Stimulated activated CD4-positive, alpha-beta T cell treated with anti-CD3 and anti-CD28 coated beads, TNF-alpha, amount 100 ng/mL, for 4 hours (primary cell): ENCODE results near the gene IL32.

Experiments used
- DNase-seq, 3 experiments: peaks; one replicate each; pipeline ENCODE4 v3.0.0-alpha.2; 2020; ENCODE audit warnings: low read depth in 3 of 3

Gene IL32, protein sequence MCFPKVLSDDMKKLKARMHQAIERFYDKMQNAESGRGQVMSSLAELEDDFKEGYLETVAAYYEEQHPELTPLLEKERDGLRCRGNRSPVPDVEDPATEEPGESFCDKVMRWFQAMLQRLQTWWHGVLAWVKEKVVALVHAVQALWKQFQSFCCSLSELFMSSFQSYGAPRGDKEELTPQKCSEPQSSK

DNA sequence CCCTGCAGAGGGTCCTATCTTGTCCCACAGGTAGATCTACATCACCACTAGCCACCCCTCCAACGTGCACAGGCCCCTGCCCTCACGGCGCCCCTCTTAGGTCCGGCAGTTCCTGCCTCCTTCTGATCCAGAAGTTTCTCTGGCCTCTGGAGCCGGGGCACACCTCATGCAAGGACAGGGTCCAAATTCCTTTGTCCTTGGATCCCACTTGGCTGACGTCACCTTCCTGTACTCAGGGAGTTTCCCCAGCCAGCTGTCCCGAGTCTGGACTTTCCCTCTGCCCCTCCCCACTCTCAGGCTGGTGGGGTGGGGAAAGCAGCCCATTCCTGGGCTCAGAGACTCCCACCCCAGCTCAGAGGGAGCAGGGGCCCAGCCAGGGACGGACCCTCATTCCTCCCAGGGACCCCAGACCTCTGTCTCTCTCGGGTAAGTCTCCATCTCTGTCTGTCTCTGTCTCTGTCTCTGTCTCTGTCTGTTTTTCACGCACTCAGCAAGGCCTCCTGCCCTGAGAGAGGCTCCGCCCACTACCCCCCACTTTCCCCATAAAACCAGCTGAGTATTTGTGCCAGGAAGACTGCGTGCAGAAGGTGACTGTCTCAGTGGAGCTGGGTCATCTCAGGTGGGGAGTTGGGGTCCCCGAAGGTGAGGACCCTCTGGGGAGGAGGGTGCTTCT lies at the start of gene IL32:
Gene IL32, plus strand, starts transcription at position 572 of the 673 bp plus-strand sequence. CDS start 172 bp downstream, outside the sequence.
- peak in 2 of 3 experiments; percentile 54 to 66 for DNase-seq

DNA sequence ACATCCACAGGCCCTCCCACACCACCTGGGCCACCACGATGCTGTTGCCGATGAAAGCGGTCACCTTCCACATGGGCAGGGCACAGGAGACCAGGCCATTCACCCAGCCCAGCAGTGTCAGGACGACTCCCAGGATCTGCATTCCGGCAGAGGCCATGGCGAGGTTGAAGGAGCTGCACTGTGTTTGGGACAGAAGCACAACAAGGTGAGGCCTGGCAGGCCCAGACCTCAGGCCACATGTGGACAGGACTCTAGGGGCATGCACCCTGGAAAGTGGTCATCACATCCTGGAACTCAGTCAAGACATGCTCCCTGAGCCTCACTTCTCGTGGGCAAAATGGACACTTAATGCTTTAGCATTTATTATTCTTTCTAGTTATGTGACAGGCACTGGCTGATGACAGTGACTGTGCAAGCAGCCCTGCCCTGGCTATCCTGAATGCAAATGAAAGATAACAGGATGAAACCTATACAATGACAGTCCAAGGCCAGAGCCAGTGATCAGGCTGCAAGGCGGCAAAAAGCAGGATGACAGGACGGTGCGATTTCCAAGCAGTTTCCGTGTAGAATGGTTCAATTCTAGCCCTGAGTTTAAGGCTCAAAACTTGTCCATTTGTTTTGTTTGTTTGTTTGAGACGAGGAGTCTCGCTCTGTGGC lies 49.4 kb upstream of the IL32 start:
- DNase-seq = no peak

DNA sequence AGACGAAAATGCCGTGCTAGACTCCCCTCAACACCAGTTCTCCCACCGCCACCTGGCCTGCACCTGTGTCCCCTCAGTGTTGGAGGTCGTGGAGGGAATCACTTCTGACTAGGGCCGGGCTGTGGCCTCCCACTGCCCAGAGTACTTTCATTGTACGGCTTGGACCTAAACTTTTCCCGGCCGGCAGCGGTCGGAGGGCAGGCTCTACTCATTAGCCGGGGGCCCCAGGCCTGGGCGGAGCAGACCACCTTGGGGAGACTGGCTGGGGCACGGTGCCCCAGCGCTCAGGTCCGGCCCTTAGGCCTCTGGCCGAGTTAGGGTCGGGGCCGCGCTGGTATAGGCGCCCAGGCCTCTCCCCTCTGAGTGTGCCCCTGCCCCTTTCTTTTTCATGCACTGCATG lies 48.1 kb upstream of the IL32 start:
- DNase-seq = no peak

GRCh38 chr16:3017794-3018506 lies 47.5 kb upstream of the IL32 start, which contains the start of gene CLDN6:
Gene CLDN6, minus strand, starts transcription at chr16:3018183. Its CDS starts 2,162 bp downstream, at chr16:3016021.
- DNase-seq = no peak

DNA sequence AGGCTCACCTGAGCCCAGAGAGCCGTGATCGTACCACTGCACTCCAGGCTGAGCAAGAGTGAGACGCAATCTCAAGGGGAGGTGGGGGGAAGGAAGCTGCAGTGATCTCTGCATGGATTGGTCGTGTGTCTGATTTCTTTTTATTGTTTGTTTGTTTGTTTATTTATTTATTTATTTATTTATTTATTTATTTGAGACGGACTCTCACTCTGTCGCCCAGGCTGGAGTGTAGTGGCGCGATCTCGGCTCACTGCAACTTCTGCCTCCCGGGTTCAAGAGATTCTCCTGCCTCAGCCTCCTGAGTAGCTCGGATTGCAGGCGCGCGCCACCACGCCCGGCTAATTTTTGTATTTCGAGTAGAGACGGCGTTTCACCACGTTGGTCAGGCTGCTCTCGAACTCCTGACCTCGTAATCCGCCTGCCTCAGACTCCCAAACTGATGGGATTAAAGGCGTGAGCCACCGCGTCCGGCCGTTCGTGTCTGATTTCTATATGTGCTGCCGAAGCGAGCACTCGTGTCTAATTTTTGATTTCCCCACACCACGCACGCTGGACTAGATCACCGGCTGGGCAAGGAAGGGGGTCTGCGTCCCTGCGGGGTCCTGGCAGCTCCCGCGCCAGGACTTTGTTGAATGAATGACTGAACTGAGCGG lies 45.7 kb upstream of the IL32 start:
- no peak for DNase-seq

- peak; percentile 39 to 47 (median 45) for DNase-seq
These were observed 45.2 kb upstream of the IL32 start, which contains the start of gene TNFRSF12A for GRCh38 chr16:3020247-3020603. Gene TNFRSF12A, plus strand, starts transcription at chr16:3020368. Its CDS starts 30 bp downstream, at chr16:3020398.

- peak; percentile 34 to 58 (median 57) for DNase-seq
These were observed 44.6 kb upstream of the IL32 start for GRCh38 chr16:3020604-3021448.

- peak; percentile 60 to 82 (median 81) for DNase-seq
These were observed 43.8 kb upstream of the IL32 start for GRCh38 chr16:3021449-3022207.

DNA sequence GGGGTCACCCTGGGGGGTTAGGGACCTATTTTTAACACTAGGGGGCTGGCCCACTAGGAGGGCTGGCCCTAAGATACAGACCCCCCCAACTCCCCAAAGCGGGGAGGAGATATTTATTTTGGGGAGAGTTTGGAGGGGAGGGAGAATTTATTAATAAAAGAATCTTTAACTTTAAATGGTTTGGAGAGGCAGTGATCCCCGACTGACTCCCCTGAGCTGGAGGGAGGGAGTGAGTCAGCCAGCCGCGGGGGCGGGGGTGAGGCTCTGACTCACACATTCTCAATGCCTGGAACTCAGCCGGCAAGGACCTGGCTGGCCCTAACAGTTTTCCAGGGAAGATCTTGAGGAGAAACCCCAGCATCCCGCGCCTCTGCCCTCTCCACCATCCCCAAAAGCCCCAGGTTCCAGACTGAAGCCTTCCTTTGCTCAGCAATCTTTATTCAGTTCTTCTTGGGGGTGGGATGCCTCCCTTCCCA lies 43.2 kb upstream of the IL32 start:
- DNase-seq = peak; percentile 82 to 89 (median 87)

DNA sequence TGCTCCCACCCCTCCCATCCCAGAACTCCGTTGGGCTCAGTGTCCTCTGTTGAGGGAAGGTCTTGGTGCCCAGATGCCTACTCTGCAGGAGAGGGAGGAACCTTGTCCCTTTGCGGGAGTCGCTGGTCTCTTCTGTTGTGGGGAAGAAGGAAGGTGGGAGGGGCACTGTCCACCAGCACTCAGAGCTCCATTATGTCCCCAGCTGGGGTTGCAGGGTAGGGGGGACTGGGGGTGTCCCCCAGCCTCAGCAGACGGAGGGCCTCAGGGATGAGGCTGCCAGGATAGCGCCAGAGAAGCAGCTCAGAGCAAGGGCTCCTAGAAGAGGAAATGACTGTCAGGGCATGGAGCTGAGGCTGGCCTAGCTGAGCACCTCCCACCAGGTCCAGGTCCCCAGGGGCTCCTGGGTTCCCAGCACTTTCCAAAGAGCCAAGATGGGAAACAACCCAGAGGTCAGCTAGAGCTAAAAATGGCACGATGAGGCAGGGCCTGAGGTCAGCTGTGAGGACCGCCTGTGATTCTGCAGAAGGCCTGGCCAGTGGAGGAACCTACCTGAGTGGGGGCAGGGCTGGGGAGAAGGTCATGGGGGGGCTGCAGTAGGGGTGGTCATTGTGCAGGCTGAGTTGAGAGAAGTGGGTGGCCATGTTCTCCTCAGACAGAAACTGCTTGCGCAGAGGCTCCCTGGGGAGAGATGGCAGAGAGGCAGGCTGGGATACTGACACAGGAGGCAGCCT lies 42.6 kb upstream of the IL32 start:
- no peak for DNase-seq

- no peak for DNase-seq
These were observed 42.1 kb upstream of the IL32 start for GRCh38 chr16:3023415-3023668.

- DNase-seq = peak; percentile 90 to 93 (median 91)
These were observed 41.6 kb upstream of the IL32 start, which contains the start of the genes HCFC1R1 and THOC6 for GRCh38 chr16:3023669-3024478. Gene HCFC1R1, minus strand, starts transcription at chr16:3023942. Its CDS starts 1 bp downstream, at chr16:3023941. Gene THOC6, plus strand, starts transcription at chr16:3024035. Its CDS starts 292 bp downstream, at chr16:3024327.

- DNase-seq = no peak
These were observed 40.1 kb upstream of the IL32 start for GRCh38 chr16:3025032-3026002.

GRCh38 chr16:3026003-3026378 lies 39.4 kb upstream of the IL32 start:
- no peak for DNase-seq

- DNase-seq = no peak
These were observed 38.6 kb upstream of the IL32 start for GRCh38 chr16:3026609-3027488.

GRCh38 chr16:3027489-3027795 lies 38.0 kb upstream of the IL32 start:
- DNase-seq = no peak
